H1 (cell line): ENCODE results near the gene IQGAP1. TPM values are rescaled to one million over a fixed set of nuclear protein-coding genes. Genes with fewer than 3 reads are reported as not detected.

Experiments used
- CTCF ChIA-PET: fragments of 300-600 bp; sonication (Branson Sonifier 250); formaldehyde crosslinking; loops from one replicate; lab custom pipeline; 2021; ENCODE audit not compliant: partially characterized antibody; lab: Charles Lee
- POLR2A ChIA-PET: fragments of 300-600 bp; sonication (Branson Sonifier 250); formaldehyde crosslinking; loops from one replicate; lab custom pipeline; 2021; ENCODE audit warnings: inconsistent platforms; ENCODE audit not compliant: partially characterized antibody; lab: Charles Lee
- DNase-seq, 2 experiments: peaks; one replicate each; pipeline versions ENCODE4 v3.0.0 to v3.0.0-alpha.2; 2010 to 2022; ENCODE audit warnings: low spot score in 2 of 2, low read depth in 1 of 2, mixed read lengths in 1 of 2
- FAIRE-seq: peaks from 2 replicates; lab custom pipeline; 2011; peaks lifted over from hg19 to GRCh38; lab: Jason Lieb, UNC
- H2AFZ ChIP-seq: 2 replicates; pipeline ENCODE4 v1.8.1; 2012; ENCODE audit warnings: low read length, inconsistent platforms
- H2AK5ac ChIP-seq: 2 replicates; pipeline ENCODE4 v1.6.1; 2013; ENCODE audit warnings: low read depth, low read length
- H2BK120ac ChIP-seq: replicated peaks from 2 replicates; pipeline ENCODE3; 2013; ENCODE audit warnings: low read depth, low read length, inconsistent platforms
- H2BK12ac ChIP-seq: 2 replicates; pipeline ENCODE4 v1.6.1; 2013; ENCODE audit warnings: low read depth, low read length
- H2BK15ac ChIP-seq: 2 replicates; pipeline ENCODE4 v1.6.1; 2013; ENCODE audit warnings: low read length
- H2BK20ac ChIP-seq: 2 replicates; pipeline ENCODE4 v1.6.1; 2013; ENCODE audit warnings: low read length
- H2BK5ac ChIP-seq: 2 replicates; pipeline ENCODE4 v1.6.1; 2013; ENCODE audit warnings: low read depth, low read length
- H3K14ac ChIP-seq: 2 replicates; pipeline ENCODE4 v1.6.1; 2013; ENCODE audit warnings: inconsistent platforms; ENCODE audit not compliant: insufficient read length
- H3K18ac ChIP-seq: 2 replicates; pipeline ENCODE4 v1.6.1; 2013; ENCODE audit warnings: low read length; ENCODE audit errors: extremely low read depth
- H3K23ac ChIP-seq: 2 replicates; pipeline ENCODE4 v1.6.1; 2013; ENCODE audit warnings: inconsistent platforms; ENCODE audit not compliant: insufficient read length
- H3K23me2 ChIP-seq: 2 replicates; pipeline ENCODE4 v1.6.1; 2013; ENCODE audit warnings: low read depth, low read length
- H3K27ac ChIP-seq: 2 replicates; pipeline ENCODE4 v1.6.1; 2011; ENCODE audit warnings: low read depth, low read length, inconsistent platforms
- H3K27me3 ChIP-seq, 4 experiments: replicated peaks in 1 of 4; 1 replicate in 1 of 4; 2 replicates in 3 of 4; pipeline versions ENCODE4 v1.6.1 to v1.8.1; 2011 to 2013; ENCODE audit warnings: low read length in 3 of 4, mild to moderate bottlenecking in 3 of 4, inconsistent platforms in 2 of 4, mixed read lengths in 2 of 4, moderate library complexity in 1 of 4; ENCODE audit not compliant: control insufficient read depth in 3 of 4, insufficient read depth in 3 of 4; ENCODE audit errors: extremely low read depth in 1 of 4
- H3K36me3 ChIP-seq, 4 experiments: 2 replicates each; pipeline versions ENCODE4 v1.6.1 to v1.8.1; 2011 to 2013; ENCODE audit warnings: mild to moderate bottlenecking in 4 of 4, low read length in 3 of 4, moderate library complexity in 2 of 4, control low read depth in 1 of 4, inconsistent platforms in 1 of 4; ENCODE audit not compliant: insufficient read depth in 4 of 4, control insufficient read depth in 2 of 4
- H3K4ac ChIP-seq: replicated peaks from 2 replicates; pipeline ENCODE3; 2013; ENCODE audit warnings: low read length, low read depth, mixed read lengths, inconsistent platforms; ENCODE audit not compliant: insufficient read length
- H3K4me1 ChIP-seq, 4 experiments: replicated peaks in 1 of 4; 1 replicate in 1 of 4; 2 replicates in 3 of 4; pipeline versions ENCODE4 v1.6.1 to v1.8.1; 2011 to 2013; ENCODE audit warnings: low read length in 3 of 4, inconsistent platforms in 2 of 4, mixed read lengths in 1 of 4; ENCODE audit not compliant: insufficient read depth in 4 of 4, control insufficient read depth in 3 of 4
- H3K4me2 ChIP-seq, 2 experiments: 2 replicates each; pipeline versions ENCODE4 v1.6.1 to v1.8.1; 2011 to 2013; ENCODE audit warnings: low read depth in 2 of 2, low read length in 2 of 2, control low read depth in 1 of 2, inconsistent platforms in 1 of 2, mild to moderate bottlenecking in 1 of 2; ENCODE audit not compliant: insufficient read depth in 1 of 2
- H3K4me3 ChIP-seq, 4 experiments: fragments of 200-600, 300-600 bp in 1 of 4; sonication (generic), shearing (Covaris generic), sonication (Bioruptor Twin) in 1 of 4; 2 replicates each; pipeline versions ENCODE4 v1.5.1 to v1.8.1; 2011 to 2016; ENCODE audit warnings: low read length in 4 of 4, low read depth in 3 of 4, control low read depth in 2 of 4, inconsistent platforms in 2 of 4, mild to moderate bottlenecking in 2 of 4, mixed read lengths in 1 of 4, moderate library complexity in 1 of 4; ENCODE audit not compliant: insufficient read depth in 2 of 4; ENCODE audit errors: extremely low read depth in 1 of 4
- H3K56ac ChIP-seq: replicated peaks from 2 replicates; pipeline ENCODE3; 2013; ENCODE audit warnings: low read depth, mild to moderate bottlenecking, mixed read lengths, low read length, inconsistent platforms; ENCODE audit not compliant: insufficient read length
- H3K79me1 ChIP-seq: 2 replicates; pipeline ENCODE4 v1.6.1; 2013; ENCODE audit warnings: low read depth, low read length, control low read depth
- H3K79me2 ChIP-seq, 2 experiments: 2 replicates each; pipeline versions ENCODE4 v1.6.1 to v1.8.1; 2012 to 2013; ENCODE audit warnings: low read length in 2 of 2, mild to moderate bottlenecking in 2 of 2, inconsistent platforms in 1 of 2; ENCODE audit not compliant: insufficient read depth in 2 of 2, control insufficient read depth in 1 of 2
- H3K9ac ChIP-seq, 4 experiments: replicated peaks in 1 of 4; 1 replicate in 1 of 4; 2 replicates in 3 of 4; pipeline versions ENCODE4 v1.6.1 to v1.8.1; 2011 to 2013; ENCODE audit warnings: low read depth in 3 of 4, low read length in 3 of 4, control low read depth in 2 of 4, mild to moderate bottlenecking in 2 of 4, moderate library complexity in 2 of 4, inconsistent platforms in 1 of 4; ENCODE audit errors: extremely low read depth in 1 of 4
- H3K9me3 ChIP-seq, 2 experiments: 2 replicates each; pipeline versions ENCODE4 v1.6.1 to v1.8.1; 2012 to 2013; ENCODE audit warnings: mild to moderate bottlenecking in 2 of 2, moderate library complexity in 2 of 2, control low read depth in 1 of 2, inconsistent platforms in 1 of 2, low read depth in 1 of 2, low read length in 1 of 2, mixed read lengths in 1 of 2; ENCODE audit not compliant: insufficient read depth in 2 of 2
- H4K20me1 ChIP-seq, 2 experiments: replicated peaks in 1 of 2; 2 replicates each; pipeline versions ENCODE3 to v1.8.1; 2011 to 2013; ENCODE audit warnings: inconsistent platforms in 2 of 2, low read length in 2 of 2, mild to moderate bottlenecking in 1 of 2; ENCODE audit not compliant: insufficient read depth in 2 of 2, control insufficient read depth in 1 of 2
- H4K5ac ChIP-seq: 2 replicates; pipeline ENCODE4 v1.6.1; 2013; ENCODE audit warnings: low read length, low read depth, mixed read lengths, inconsistent platforms; ENCODE audit not compliant: insufficient read length
- H4K8ac ChIP-seq: 2 replicates; pipeline ENCODE4 v1.8.0; 2013; ENCODE audit warnings: mild to moderate bottlenecking, moderate library complexity, low read length, inconsistent platforms; ENCODE audit not compliant: insufficient read depth; ENCODE audit errors: extremely low read depth
- H4K91ac ChIP-seq: replicated peaks from 2 replicates; pipeline ENCODE3; 2013; ENCODE audit warnings: low read length, mixed read lengths, inconsistent platforms; ENCODE audit not compliant: insufficient read length
- CBX5 ChIP-seq: fragments of 300-800, 300-1000 bp; sonication (generic); IDR thresholded peaks from 2 replicates; pipeline ENCODE4 v1.7.1; 2016; ENCODE audit warnings: antibody characterized with exemption, low read length, low read depth
- CHD1 ChIP-seq: IDR thresholded peaks from 2 replicates; pipeline ENCODE4 v1.6.1; 2012; ENCODE audit warnings: low read depth, low read length, improper control_type of control experiment
- EZH2 ChIP-seq: fragments of 200-600 bp; sonication (generic); IDR thresholded peaks from 2 replicates; pipeline ENCODE4 v1.7.1; 2012; ENCODE audit warnings: low read depth, mild to moderate bottlenecking, moderate library complexity, low read length, inconsistent platforms; ENCODE audit not compliant: severe bottlenecking
- GTF2F1 ChIP-seq: IDR thresholded peaks from 2 replicates; pipeline ENCODE4 v1.6.1; 2012; ENCODE audit warnings: low read depth, low read length, improper control_type of control experiment, borderline replicate concordance
- POLR2AphosphoS5 ChIP-seq: IDR thresholded peaks from 2 replicates; pipeline ENCODE4 v1.6.1; 2011; ENCODE audit warnings: low read depth, low read length
- RFX5 ChIP-seq: IDR thresholded peaks from 2 replicates; pipeline ENCODE4 v1.6.1; 2011; ENCODE audit warnings: low read depth, low read length, improper control_type of control experiment, borderline replicate concordance
- SAP30 ChIP-seq: fragments of 300-600 bp; sonication (generic); IDR thresholded peaks from 2 replicates; pipeline ENCODE4 v1.7.1; 2012; ENCODE audit warnings: low read length, moderate library complexity, mild to moderate bottlenecking, inconsistent platforms; ENCODE audit not compliant: insufficient read depth, insufficient replicate concordance
- SIN3A ChIP-seq, 2 experiments: IDR thresholded peaks in 1 of 2; conservative IDR thresholded peaks in 1 of 2; 2 replicates each; pipeline ENCODE4 v1.6.1; 2011 to 2012; ENCODE audit warnings: low read length in 2 of 2, improper control_type of control experiment in 1 of 2, low read depth in 1 of 2, mild to moderate bottlenecking in 1 of 2
- SP1 ChIP-seq: IDR thresholded peaks from 2 replicates; pipeline ENCODE4 v1.6.1; 2011; ENCODE audit warnings: low read depth, low read length
- TEAD4 ChIP-seq: IDR thresholded peaks from 2 replicates; pipeline ENCODE4 v1.6.1; 2012; ENCODE audit warnings: low read depth, low read length, inconsistent platforms, mixed read lengths
- WGBS, 2 experiments: shearing (Covaris generic) in 1 of 2; methylation state at CpG; one replicate each; pipeline versions ENCODE4 v1.1.6 to v1.1.7; 2013 to 2015; ENCODE audit warnings: low lambda C conversion rate in 2 of 2, mixed read lengths in 2 of 2, inconsistent platforms in 1 of 2, low coverage in 1 of 2, missing lambda C conversion rate in 1 of 2; ENCODE audit not compliant: insufficient replicate concordance in 2 of 2, insufficient coverage in 1 of 2, insufficient read length in 1 of 2; ENCODE audit errors: extremely low coverage in 1 of 2, missing lambda C conversion rate in 1 of 2; 5-methylcytosine and 5-hydroxymethylcytosine counted together
- polyA plus RNA-seq, 7 experiments: library from polyadenylated mRNA; depleted of rRNA in 3 of 7; stranded (reverse) in 5 of 7; unstranded in 2 of 7; fragments of >200 nt in 5 of 7; fragments of 200-250 nt in 2 of 7; gene quantifications; 1 replicate in 5 of 7; 2 replicates in 1 of 7; 4 replicates in 1 of 7; pipeline versions ENCODE4 v1.2.1 to v1.2.3, GENCODE V29; 2011 to 2013; ENCODE audit warnings: missing spikeins in 2 of 7, mixed read lengths in 2 of 7
- total RNA-seq: library from RNA; stranded (reverse); fragmentation: NEBNext Ultra II Directional; extraction: Animal tissue kit (Norgen Biotek cat#: 25700); gene quantifications from 2 replicates; pipeline ENCODE4 v1.2.1, GENCODE V29; 2021
- TF ChIP-seq, protein P1 (sequence below): IDR thresholded peaks from 2 replicates; pipeline ENCODE4 v1.6.1; 2012; ENCODE audit warnings: inconsistent platforms
- TF ChIP-seq, protein P2 (sequence below): IDR thresholded peaks from 2 replicates; pipeline ENCODE4 v1.6.1; 2011; ENCODE audit warnings: low read length, improper control_type of control experiment

IQGAP1 gene
- total and polyA plus RNA-seq, 2 of the 8 experiments (the other 6 are each of a cell fraction or from before 2014, with no cell fraction given), result 56.0 to 138 TPM

DNA sequence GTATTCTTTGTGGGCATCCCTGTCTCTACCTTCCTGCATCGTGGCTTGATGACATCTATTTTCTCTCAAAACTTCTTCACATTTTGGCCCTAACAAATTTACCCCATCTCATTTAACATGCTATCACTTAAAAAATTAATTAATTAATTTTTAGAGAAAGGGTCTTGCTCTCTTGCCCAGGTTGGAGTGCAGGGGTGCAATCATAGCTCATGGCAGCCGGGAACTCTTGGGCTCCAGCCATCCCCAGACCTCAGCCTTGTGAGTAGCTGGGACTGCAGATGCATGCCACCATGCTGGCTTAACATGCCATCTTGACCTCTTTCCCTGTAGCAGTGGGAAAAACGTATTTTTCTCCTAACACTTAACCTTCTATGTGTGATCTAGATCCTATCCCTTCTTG is 20.6 kb downstream of the IQGAP1 start:
- Histone ChIP-seq H3K79me2 (peaks cover 5 to 74% of the 10 kb centered on the region in 2 experiments), H4K20me1 (no peaks in the 10 kb centered on the region), H4K8ac (no peak overlapping the region), H3K14ac (no peak overlapping the region), H3K9me3 (peaks cover 0 to 2% of the 10 kb centered on the region in 2 experiments; a peak in 1 of 4 replicates), H3K79me1 (no peaks in the 10 kb centered on the region), H3K23ac (no peak overlapping the region), H3K56ac (no peak overlapping the region), H2BK20ac (no peak overlapping the region), H3K4ac (no peak overlapping the region), H2BK5ac (no peak overlapping the region), H3K27ac (no peak overlapping the region), H3K4me2 (no peak overlapping the region), H3K18ac (no peak overlapping the region), H2BK15ac (no peak overlapping the region), H3K9ac (no peak overlapping the region), H2BK120ac (no peak overlapping the region), H3K4me1 (peaks cover 12 to 28% (median 17%) of the 10 kb centered on the region in 4 experiments), H4K91ac (no peak overlapping the region), H2AFZ (no peak overlapping the region), H4K5ac (no peak overlapping the region), H2BK12ac (no peak overlapping the region), H3K4me3 (no peak overlapping the region), H3K36me3 (no peaks in the 10 kb centered on the region), H3K27me3 (no peaks in the 10 kb centered on the region), H3K23me2 (no peaks in the 10 kb centered on the region), H2AK5ac (peak overlapping the region; percentile 78; the same call in 1 of the 2 replicates)
- ChIA-PET CTCF (interaction anchor here (0.9 to 1.3 kb wide), 2 partner anchors 35 to 89 kb away, joined by 3 read pairs; no protein-coding TSS in a partner anchor), POLR2A (interaction anchor here (0.5 kb wide), 1 partner anchor 56 kb away, joined by 3 read pairs; no protein-coding TSS in a partner anchor)
- DNase-seq (no peak), FAIRE-seq (no peak)
- whole genome bisulfite sequencing, 2 experiments, result 84% methylated on average over 3 of the region's 3 CpGs; no CpG with 5 or more reads in 1 of the 2 experiments
- TF ChIP-seq GTF2F1 (no peak), SAP30 (no peak), CHD1 (no peak), TEAD4 (no peak), CBX5 (no peak), POLR2AphosphoS5 (no peak), SP1 (no peak), SIN3A (conservative IDR thresholded peaks at IDR 0.05 in 1 of 2, IDR thresholded peaks at IDR 0.05 in 1 of 2; ENCODE audit: low read depth in 1 of 2, low read length in 2 of 2) (no peak), EZH2 (no peak), RFX5 (no peak)
- TF ChIP-seq, protein P1, sequence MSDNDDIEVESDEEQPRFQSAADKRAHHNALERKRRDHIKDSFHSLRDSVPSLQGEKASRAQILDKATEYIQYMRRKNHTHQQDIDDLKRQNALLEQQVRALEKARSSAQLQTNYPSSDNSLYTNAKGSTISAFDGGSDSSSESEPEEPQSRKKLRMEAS, result no peak
- TF ChIP-seq, protein P2, sequence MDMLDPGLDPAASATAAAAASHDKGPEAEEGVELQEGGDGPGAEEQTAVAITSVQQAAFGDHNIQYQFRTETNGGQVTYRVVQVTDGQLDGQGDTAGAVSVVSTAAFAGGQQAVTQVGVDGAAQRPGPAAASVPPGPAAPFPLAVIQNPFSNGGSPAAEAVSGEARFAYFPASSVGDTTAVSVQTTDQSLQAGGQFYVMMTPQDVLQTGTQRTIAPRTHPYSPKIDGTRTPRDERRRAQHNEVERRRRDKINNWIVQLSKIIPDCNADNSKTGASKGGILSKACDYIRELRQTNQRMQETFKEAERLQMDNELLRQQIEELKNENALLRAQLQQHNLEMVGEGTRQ, result no peak
